Neutrophil (primary cell): Measurements from ENCODE around the gene PLA1A.

ENCODE experiments used
- H3K27ac ChIP-seq: fragments of 200-600 bp; sonication (generic); 2 replicates; pipeline ENCODE4 v1.5.1; 2016; ENCODE audit warnings: mild to moderate bottlenecking, moderate library complexity
- H3K27me3 ChIP-seq: fragments of 200-600 bp; sonication (generic); 2 replicates; pipeline ENCODE4 v1.6.0; 2016; ENCODE audit warnings: mild to moderate bottlenecking
- H3K36me3 ChIP-seq: fragments of 200-600 bp; sonication (generic); 2 replicates; pipeline ENCODE4 v1.5.1; 2017
- H3K4me1 ChIP-seq, 2 experiments: fragments of 200-600 bp in 1 of 2; sonication (generic) in 1 of 2; 1 replicate in 1 of 2; 2 replicates in 1 of 2; pipeline versions ENCODE4 v1.5.1 to v1.6.1; 2013 to 2016; ENCODE audit warnings: low read depth in 1 of 2, low read length in 1 of 2, mild to moderate bottlenecking in 1 of 2, moderate library complexity in 1 of 2; ENCODE audit not compliant: control insufficient read depth in 1 of 2, insufficient read depth in 1 of 2
- H3K4me3 ChIP-seq, 2 experiments: fragments of 200-600 bp in 1 of 2; sonication (generic) in 1 of 2; 1 replicate in 1 of 2; 2 replicates in 1 of 2; pipeline ENCODE4 v1.5.1; 2013 to 2016; ENCODE audit warnings: low read depth in 1 of 2, low read length in 1 of 2, mild to moderate bottlenecking in 1 of 2, moderate library complexity in 1 of 2
- H3K9me3 ChIP-seq: fragments of 200-600 bp; sonication (generic); 2 replicates; pipeline ENCODE4 v1.5.1; 2016
- TF ChIP-seq, protein P1 (sequence below): fragments of 200-600 bp; sonication (generic); IDR thresholded peaks from 2 replicates; pipeline ENCODE4 v1.5.1; 2016; ENCODE audit warnings: antibody characterized with exemption

The PLA1A gene

DNA sequence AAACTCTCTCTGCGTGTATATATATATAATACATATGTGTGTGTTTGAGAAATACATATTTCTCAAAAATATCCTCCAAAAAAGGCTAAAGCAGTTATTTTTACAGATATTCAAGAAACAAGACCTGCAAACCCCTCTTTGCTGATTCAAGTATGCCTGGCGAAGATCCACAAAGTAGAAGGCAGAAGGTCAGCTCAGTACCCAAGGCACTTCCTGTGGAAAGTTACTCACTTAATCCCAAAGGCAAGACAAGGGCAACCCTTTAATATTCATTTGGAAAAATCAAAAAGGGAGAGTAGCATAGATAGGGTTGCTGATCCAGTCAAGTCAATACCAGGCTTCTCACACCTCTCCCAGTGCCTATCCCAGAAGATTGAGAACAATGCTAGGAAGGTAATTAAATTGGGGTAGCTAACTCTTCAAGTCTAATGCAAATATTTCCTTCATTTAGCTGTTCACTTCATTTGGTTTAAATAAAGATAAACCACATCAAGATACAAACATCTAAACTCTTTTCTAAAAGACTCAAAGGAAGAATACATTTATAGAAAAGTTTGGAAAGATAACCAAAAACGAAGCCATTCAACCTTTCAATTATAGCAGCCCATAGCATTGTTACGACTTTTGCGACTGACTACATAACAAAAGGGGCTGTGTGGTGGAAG lies 72.4 kb downstream of the PLA1A start:
- Histone ChIP-seq H3K4me1 (no peaks in the 10 kb centered on the region), H3K9me3 (no peaks in the 10 kb centered on the region), H3K4me3 (no peak overlapping the region), H3K27ac (no peak overlapping the region), H3K27me3 (no peaks in the 10 kb centered on the region), H3K36me3 (peaks cover 76% of the 10 kb centered on the region)
- TF ChIP-seq, protein P1, sequence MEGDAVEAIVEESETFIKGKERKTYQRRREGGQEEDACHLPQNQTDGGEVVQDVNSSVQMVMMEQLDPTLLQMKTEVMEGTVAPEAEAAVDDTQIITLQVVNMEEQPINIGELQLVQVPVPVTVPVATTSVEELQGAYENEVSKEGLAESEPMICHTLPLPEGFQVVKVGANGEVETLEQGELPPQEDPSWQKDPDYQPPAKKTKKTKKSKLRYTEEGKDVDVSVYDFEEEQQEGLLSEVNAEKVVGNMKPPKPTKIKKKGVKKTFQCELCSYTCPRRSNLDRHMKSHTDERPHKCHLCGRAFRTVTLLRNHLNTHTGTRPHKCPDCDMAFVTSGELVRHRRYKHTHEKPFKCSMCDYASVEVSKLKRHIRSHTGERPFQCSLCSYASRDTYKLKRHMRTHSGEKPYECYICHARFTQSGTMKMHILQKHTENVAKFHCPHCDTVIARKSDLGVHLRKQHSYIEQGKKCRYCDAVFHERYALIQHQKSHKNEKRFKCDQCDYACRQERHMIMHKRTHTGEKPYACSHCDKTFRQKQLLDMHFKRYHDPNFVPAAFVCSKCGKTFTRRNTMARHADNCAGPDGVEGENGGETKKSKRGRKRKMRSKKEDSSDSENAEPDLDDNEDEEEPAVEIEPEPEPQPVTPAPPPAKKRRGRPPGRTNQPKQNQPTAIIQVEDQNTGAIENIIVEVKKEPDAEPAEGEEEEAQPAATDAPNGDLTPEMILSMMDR: no peak

DNA sequence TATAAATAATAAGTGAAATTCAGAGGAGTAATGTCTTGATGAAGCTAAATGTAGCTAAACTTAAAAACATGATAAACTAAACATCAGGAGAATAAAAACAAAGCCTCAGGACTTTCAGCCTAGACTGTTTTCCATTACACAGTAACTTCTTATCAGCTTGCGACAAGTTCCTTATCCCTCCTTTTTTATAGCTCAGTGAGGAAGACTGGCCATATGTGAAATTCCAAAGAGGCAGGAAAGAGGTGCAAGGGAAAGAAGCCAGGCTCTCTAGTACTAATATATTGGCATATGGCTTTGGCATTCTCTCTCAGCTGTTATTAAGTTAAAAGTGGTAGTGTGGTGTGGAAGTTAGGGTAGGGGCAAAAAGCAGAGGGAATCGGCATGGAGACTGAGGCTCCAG lies 75.1 kb downstream of the PLA1A start:
- H3K36me3 ChIP-seq: peaks cover 73% of the 10 kb centered on the region
- no peaks in the 10 kb centered on the region for H3K27me3 ChIP-seq
- peaks cover 11 to 12% of the 10 kb centered on the region in 2 experiments for H3K4me1 ChIP-seq
- TF ChIP-seq, protein P1: no peak
- H3K4me3 ChIP-seq: no peak overlapping the region
- H3K9me3 ChIP-seq: no peaks in the 10 kb centered on the region
- H3K27ac ChIP-seq: no peak overlapping the region

DNA sequence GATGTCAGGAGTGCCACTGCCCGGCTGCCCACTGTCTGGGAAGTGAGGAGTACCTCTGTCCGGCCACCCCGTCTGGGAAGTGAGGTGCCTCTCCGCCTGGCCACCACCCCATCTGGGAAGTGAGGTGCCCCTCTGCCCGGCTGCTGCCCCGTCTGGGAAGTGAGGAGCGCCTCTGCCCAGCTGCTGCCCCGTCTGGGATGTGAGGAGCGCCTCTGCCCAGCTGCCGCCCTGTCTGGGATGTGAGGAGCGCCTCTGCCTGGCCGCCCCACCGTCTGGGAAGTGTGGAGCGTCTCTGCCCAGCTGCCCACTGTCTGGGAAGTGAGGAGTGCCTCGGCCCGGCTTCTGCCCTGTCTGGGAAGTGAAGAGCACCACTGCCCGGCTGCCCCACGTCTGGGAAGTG lies 76.2 kb downstream of the PLA1A start:
- H3K4me1 ChIP-seq: peaks cover 16% of the 10 kb centered on the region in 2 experiments
- no peaks in the 10 kb centered on the region for H3K27me3 ChIP-seq
- TF ChIP-seq, protein P1: no peak
- H3K9me3 ChIP-seq: no peaks in the 10 kb centered on the region
- no peak overlapping the region for H3K27ac ChIP-seq
- peaks cover 64% of the 10 kb centered on the region for H3K36me3 ChIP-seq
- H3K4me3 ChIP-seq: no peak overlapping the region

DNA sequence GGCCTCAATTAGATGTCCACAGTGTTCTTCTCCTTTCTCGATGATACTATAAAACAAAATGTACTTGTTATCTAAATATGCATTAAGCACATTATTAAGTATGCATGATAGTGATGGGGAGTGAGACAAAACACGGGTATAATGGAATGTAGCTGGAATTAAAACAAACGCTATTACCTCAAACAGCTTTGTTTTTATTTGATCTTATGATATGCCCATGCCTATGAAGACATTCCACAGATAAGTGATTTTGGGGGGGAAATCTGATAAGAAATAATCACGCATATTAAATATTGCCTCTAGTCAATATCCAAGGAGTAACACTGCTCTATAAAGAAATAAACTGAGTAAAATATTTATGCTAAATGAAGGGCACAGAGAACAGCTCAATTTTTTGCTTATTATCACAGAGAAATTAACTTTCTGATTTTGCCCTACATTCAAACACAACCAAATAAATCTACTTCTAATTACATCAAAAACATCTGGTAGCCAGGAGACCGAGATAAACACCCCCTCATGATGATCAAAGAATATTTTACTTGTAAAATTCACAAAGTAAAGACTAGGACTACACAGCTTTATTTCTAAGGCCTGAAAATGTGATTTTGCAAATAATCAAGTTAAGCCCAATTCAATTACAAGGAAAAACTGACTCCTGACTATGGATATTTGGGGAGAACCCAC lies 77.6 kb downstream of the PLA1A start:
- Histone ChIP-seq H3K9me3 (no peaks in the 10 kb centered on the region), H3K27ac (no peak overlapping the region), H3K36me3 (peaks cover 49% of the 10 kb centered on the region), H3K4me3 (no peak overlapping the region), H3K27me3 (no peaks in the 10 kb centered on the region), H3K4me1 (peaks cover 16% of the 10 kb centered on the region in 2 experiments)
- TF ChIP-seq, protein P1: no peak

DNA sequence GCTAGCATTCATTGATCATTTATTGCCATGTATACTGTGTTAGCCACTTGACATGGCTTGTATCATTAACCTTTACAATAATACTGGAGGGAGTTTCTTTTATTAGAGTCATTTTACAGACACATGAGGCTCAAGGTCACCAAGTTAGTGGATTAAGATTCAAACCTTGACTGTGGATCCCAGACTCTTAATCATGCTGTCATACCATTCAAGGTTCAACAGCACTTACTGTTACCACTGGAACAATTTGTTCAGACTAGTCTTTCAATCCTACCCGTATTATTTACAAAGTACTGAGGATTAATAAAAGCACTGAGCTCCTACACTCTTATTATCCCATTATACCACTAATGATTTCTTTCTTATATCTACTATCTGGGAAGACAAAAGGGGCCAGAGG lies 78.3 kb downstream of the PLA1A start:
- TF ChIP-seq, protein P1: no peak
- H3K4me1 ChIP-seq: peaks cover 16% of the 10 kb centered on the region in 2 experiments
- no peaks in the 10 kb centered on the region for H3K9me3 ChIP-seq
- peak overlapping the region; percentile 83 to 92 for H3K4me3 ChIP-seq
- H3K27me3 ChIP-seq: no peaks in the 10 kb centered on the region
- H3K36me3 ChIP-seq: peaks cover 45% of the 10 kb centered on the region
- H3K27ac ChIP-seq: peak overlapping the region; percentile 97
